Loucy (cell line): ENCODE measurements around the gene SLC35B2.

Source experiments
- H2AFZ ChIP-seq: fragments of 200-600 bp; sonication (generic); 2 replicates; pipeline ENCODE4 v1.6.0; 2016; ENCODE audit warnings: antibody characterized with exemption, mild to moderate bottlenecking, low read length, moderate library complexity
- H3F3A ChIP-seq: fragments of 200-600 bp; 2 replicates; pipeline ENCODE4 v1.6.0; 2016; ENCODE audit warnings: antibody characterized with exemption, low read depth, mild to moderate bottlenecking
- H3K27me3 ChIP-seq: fragments of 200-600 bp; sonication (generic); 2 replicates; pipeline ENCODE4 v1.6.1; 2014; ENCODE audit warnings: low read length, mild to moderate bottlenecking; ENCODE audit not compliant: insufficient read depth, poor library complexity, severe bottlenecking
- H3K36me3 ChIP-seq: fragments of 200-600 bp; sonication (generic); 2 replicates; pipeline ENCODE4 v1.6.1; 2016; ENCODE audit warnings: low read length; ENCODE audit not compliant: insufficient read depth
- H3K4me1 ChIP-seq: fragments of 200-600 bp; sonication (generic); 2 replicates; pipeline ENCODE4 v1.5.1; 2014; ENCODE audit warnings: low read length, mild to moderate bottlenecking; ENCODE audit not compliant: insufficient read depth, poor library complexity, severe bottlenecking
- H3K4me2 ChIP-seq: fragments of 200-600 bp; sonication (generic); 2 replicates; pipeline ENCODE4 v1.6.0; 2014; ENCODE audit warnings: antibody characterized with exemption, low read length, low read depth, mild to moderate bottlenecking; ENCODE audit not compliant: poor library complexity, severe bottlenecking
- H3K4me3 ChIP-seq: fragments of 200-600 bp; sonication (generic); 2 replicates; pipeline ENCODE4 v1.5.1; 2014; ENCODE audit warnings: low read length, mild to moderate bottlenecking, mixed read lengths; ENCODE audit not compliant: poor library complexity, severe bottlenecking
- H3K79me2 ChIP-seq: fragments of 200-600 bp; sonication (generic); 2 replicates; pipeline ENCODE4 v1.6.1; 2014; ENCODE audit warnings: low read length; ENCODE audit not compliant: insufficient read depth
- H3K9ac ChIP-seq: fragments of 200-600 bp; sonication (generic); 2 replicates; pipeline ENCODE4 v1.6.0; 2014; ENCODE audit warnings: mild to moderate bottlenecking, low read depth, low read length, moderate library complexity; ENCODE audit not compliant: poor library complexity, severe bottlenecking
- H3K9me2 ChIP-seq: fragments of 200-600 bp; sonication (generic); replicated peaks from 2 replicates; pipeline ENCODE4 v1.6.1; 2016; ENCODE audit warnings: low read depth, low read length, mixed read lengths
- H3K9me3 ChIP-seq: fragments of 200-600 bp; sonication (generic); 2 replicates; pipeline ENCODE4 v1.6.1; 2014; ENCODE audit warnings: mild to moderate bottlenecking, antibody characterized with exemption, low read length, low read depth; ENCODE audit not compliant: insufficient read depth
- H4K20me1 ChIP-seq: fragments of 200-600 bp; sonication (generic); 2 replicates; pipeline ENCODE4 v1.6.0; 2014; ENCODE audit warnings: antibody characterized with exemption, low read length, mild to moderate bottlenecking; ENCODE audit not compliant: insufficient read depth, poor library complexity, severe bottlenecking
- CTCF ChIP-seq: fragments of 200-600 bp; sonication (generic); conservative IDR thresholded peaks from 2 replicates; pipeline ENCODE4 v1.5.1; 2014; ENCODE audit warnings: mild to moderate bottlenecking, antibody characterized with exemption, low read length
- EZH2phosphoT487 ChIP-seq: fragments of 200-600 bp; IDR thresholded peaks from 2 replicates; pipeline ENCODE4 v1.6.1; 2018; ENCODE audit warnings: antibody characterized with exemption, mild to moderate bottlenecking, moderate library complexity, borderline replicate concordance

The SLC35B2 gene

GRCh38 chr6:44230034-44230675 is 27.2 kb downstream of the SLC35B2 start:
- no peak overlapping the region for H3K4me2 ChIP-seq
- H3K9ac ChIP-seq: no peak overlapping the region
- no peak for TF ChIP-seq CTCF
- TF ChIP-seq EZH2phosphoT487: no peak
- H3K27me3 ChIP-seq: no peaks in the 10 kb centered on the region
- peaks cover 23% of the 10 kb centered on the region; the same call in 1 of the 2 replicates for H3K79me2 ChIP-seq
- no peaks in the 10 kb centered on the region for H3F3A ChIP-seq
- no peak overlapping the region for H3K4me3 ChIP-seq
- no peaks in the 10 kb centered on the region for H3K9me3 ChIP-seq
- no peaks in the 10 kb centered on the region for H4K20me1 ChIP-seq
- peaks cover 12% of the 10 kb centered on the region for H3K4me1 ChIP-seq
- no peak overlapping the region for H2AFZ ChIP-seq
- peaks cover 5% of the 10 kb centered on the region; the same call in 1 of the 2 replicates for H3K36me3 ChIP-seq
- no peaks in the 10 kb centered on the region for H3K9me2 ChIP-seq

- Histone ChIP-seq H3K9me3 (no peaks in the 10 kb centered on the region), H3K4me3 (no peak overlapping the region), H2AFZ (no peak overlapping the region), H3K4me2 (no peak overlapping the region), H3K9me2 (no peaks in the 10 kb centered on the region), H3K79me2 (peaks cover 30% of the 10 kb centered on the region), H3F3A (no peaks in the 10 kb centered on the region), H4K20me1 (no peaks in the 10 kb centered on the region), H3K27me3 (no peaks in the 10 kb centered on the region), H3K4me1 (peaks cover 16% of the 10 kb centered on the region), H3K9ac (no peak overlapping the region), H3K36me3 (peaks cover 5% of the 10 kb centered on the region; the same call in 1 of the 2 replicates)
- TF ChIP-seq EZH2phosphoT487 (no peak), CTCF (no peak)
These were observed 27.8 kb downstream of the SLC35B2 start for GRCh38 chr6:44229376-44230033.

- H3K36me3 ChIP-seq: peaks cover 5% of the 10 kb centered on the region; the same call in 1 of the 2 replicates
- no peaks in the 10 kb centered on the region for H4K20me1 ChIP-seq
- peaks cover 34% of the 10 kb centered on the region for H3K79me2 ChIP-seq
- no peak overlapping the region for H3K4me3 ChIP-seq
- H3K9ac ChIP-seq: no peak overlapping the region
- TF ChIP-seq EZH2phosphoT487 (no peak), CTCF (no peak)
- no peaks in the 10 kb centered on the region for H3K9me3 ChIP-seq
- H3K27me3 ChIP-seq: no peaks in the 10 kb centered on the region
- no peaks in the 10 kb centered on the region for H3F3A ChIP-seq
- no peak overlapping the region for H2AFZ ChIP-seq
- H3K4me2 ChIP-seq: no peak overlapping the region
- H3K4me1 ChIP-seq: peaks cover 21% of the 10 kb centered on the region
- H3K9me2 ChIP-seq: no peaks in the 10 kb centered on the region
These were observed 28.5 kb downstream of the SLC35B2 start for GRCh38 chr6:44228836-44229235.
